ENCODE measurements around the gene RHBDD1. TPM values are rescaled to one million over a fixed set of nuclear protein-coding genes. Genes with fewer than 3 reads are reported as not detected.

RHBDD1 gene
- total and polyA plus RNA-seq, 3 experiments from 2014 or later = 19.2 to 35.7 (median 32.8) TPM

DNA sequence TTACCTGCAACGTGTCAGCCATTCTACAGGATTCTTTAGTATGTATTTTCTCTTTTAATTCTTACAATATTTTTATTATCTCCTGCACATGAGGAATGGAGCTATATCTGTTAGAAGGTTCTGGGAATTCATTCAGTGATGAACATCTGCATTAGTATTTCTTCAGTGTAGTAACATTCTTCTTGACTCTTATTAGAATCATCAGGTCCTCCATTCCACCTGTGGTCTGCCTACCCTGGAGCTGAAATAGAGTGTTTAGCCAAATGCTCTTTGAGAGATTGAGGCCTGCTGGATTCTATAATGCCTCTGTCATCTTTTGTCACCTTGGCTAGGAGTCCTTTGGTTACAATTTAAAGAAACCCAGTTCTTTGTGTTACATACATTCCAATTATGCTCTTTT lies 54.4 kb downstream of the RHBDD1 start:
- H3K27me3 ChIP-seq (ENCODE audit: insufficient read depth, low read length, poor library complexity, severe bottlenecking) = no peaks in the 10 kb centered on the region
- no peak overlapping the region for H3K4me3 ChIP-seq (ENCODE audit: low read length)
- ChIA-PET POLR2A (no interaction called here), CTCF (no interaction called here)
- peaks cover 0 to 24% (median 15%) of the 10 kb centered on the region in 3 donors for H3K36me3 Mint-ChIP-seq
- no peak overlapping the region for H3K27ac ChIP-seq (ENCODE audit: low read depth, low read length)
- no peak overlapping the region for H3K27ac Mint-ChIP-seq
- no peaks in the 10 kb centered on the region for H3K9me3 ChIP-seq (ENCODE audit: low read length)
- no peaks in the 10 kb centered on the region for H3K4me1 ChIP-seq (ENCODE audit: insufficient read depth, low read length)
- no peaks in the 10 kb centered on the region for H3K27me3 Mint-ChIP-seq
- H3K4me1 Mint-ChIP-seq = no peaks in the 10 kb centered on the region
- H3K9me3 Mint-ChIP-seq = no peaks in the 10 kb centered on the region
- H3K36me3 ChIP-seq (ENCODE audit: insufficient read depth, low read length) = no peaks in the 10 kb centered on the region
- no peak overlapping the region for H3K4me3 Mint-ChIP-seq
- DNase-seq = no peak

DNA sequence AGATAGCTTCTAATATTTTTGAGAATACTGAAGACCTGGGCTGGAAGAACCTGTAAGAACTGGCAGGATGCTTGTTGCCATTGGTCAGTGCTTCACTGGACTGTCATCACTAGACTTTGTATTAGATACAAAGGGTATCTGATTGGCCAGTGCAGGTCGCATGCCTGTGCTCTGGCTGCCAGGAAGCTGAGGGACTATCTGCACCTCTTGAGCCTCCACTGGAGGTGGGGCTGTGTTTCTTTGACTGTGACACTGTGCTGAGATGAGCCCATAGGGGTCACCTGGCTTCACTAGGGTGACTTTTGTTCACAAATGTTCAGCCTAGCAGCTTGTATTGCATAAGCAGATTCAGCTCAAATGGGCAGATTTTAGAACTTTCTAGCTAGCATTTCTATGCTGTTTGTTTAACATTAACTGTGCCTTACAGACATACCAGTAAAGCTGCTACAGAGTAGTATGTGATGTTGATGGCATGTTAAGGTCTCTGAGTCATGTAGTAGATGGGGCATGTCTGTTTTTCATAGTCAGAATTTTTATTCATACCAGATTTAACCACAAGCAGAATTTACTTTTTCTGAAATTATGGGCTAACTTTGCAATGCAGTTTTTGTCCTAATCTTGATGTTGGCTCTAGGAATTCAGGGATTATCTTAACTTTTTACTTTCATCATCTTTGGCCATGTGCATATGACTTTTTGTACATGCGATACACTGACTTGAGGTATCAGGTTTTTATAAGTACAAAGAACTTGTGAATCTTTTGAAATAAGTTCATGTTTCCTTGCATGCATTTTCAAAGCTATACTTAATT lies 56.1 kb downstream of the RHBDD1 start:
- H3K27ac ChIP-seq (ENCODE audit: low read depth, low read length) = no peak overlapping the region
- CTCF ChIA-PET = no interaction called here
- POLR2A ChIA-PET = no interaction called here
- Mint-ChIP-seq H3K27ac (no peak overlapping the region), H3K36me3 (peaks cover 7 to 33% (median 22%) of the 10 kb centered on the region in 3 donors), H3K9me3 (no peaks in the 10 kb centered on the region), H3K4me3 (no peak overlapping the region), H3K27me3 (no peaks in the 10 kb centered on the region), H3K4me1 (no peaks in the 10 kb centered on the region)
- peaks cover 7% of the 10 kb centered on the region for H3K36me3 ChIP-seq (ENCODE audit: insufficient read depth, low read length)
- DNase-seq = no peak
- H3K9me3 ChIP-seq (ENCODE audit: low read length) = no peaks in the 10 kb centered on the region
- no peaks in the 10 kb centered on the region for H3K4me1 ChIP-seq (ENCODE audit: insufficient read depth, low read length)
- no peak overlapping the region for H3K4me3 ChIP-seq (ENCODE audit: low read length)
- no peaks in the 10 kb centered on the region for H3K27me3 ChIP-seq (ENCODE audit: insufficient read depth, low read length, poor library complexity, severe bottlenecking)

DNA sequence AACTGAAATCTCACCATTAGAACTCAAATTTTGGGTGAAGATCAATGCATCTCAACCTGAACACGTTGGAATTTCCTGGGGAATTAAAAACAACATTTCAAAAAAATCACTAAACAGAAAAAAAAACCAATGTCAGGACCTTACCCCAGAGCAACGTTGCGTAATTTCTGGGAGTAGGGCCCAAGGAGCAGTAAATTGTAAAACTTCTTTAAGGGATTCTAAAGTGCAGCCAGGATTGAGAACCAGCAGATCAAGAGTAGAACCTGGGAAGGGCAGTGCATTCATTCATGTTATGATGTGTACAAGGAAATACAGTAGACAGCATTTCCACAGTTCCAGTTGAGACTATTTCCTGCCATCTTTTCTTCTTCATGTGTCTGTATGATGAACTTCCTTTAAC lies 56.9 kb downstream of the RHBDD1 start:
- Mint-ChIP-seq H3K27me3 (no peaks in the 10 kb centered on the region), H3K27ac (no peak overlapping the region), H3K9me3 (no peaks in the 10 kb centered on the region), H3K36me3 (peaks cover 11 to 37% (median 26%) of the 10 kb centered on the region in 3 donors), H3K4me3 (no peak overlapping the region), H3K4me1 (no peaks in the 10 kb centered on the region)
- CTCF ChIA-PET = no interaction called here
- H3K4me3 ChIP-seq (ENCODE audit: low read length) = no peak overlapping the region
- POLR2A ChIA-PET = no interaction called here
- H3K36me3 ChIP-seq (ENCODE audit: insufficient read depth, low read length) = peaks cover 7% of the 10 kb centered on the region
- H3K27ac ChIP-seq (ENCODE audit: low read depth, low read length) = no peak overlapping the region
- DNase-seq = no peak
- H3K9me3 ChIP-seq (ENCODE audit: low read length) = no peaks in the 10 kb centered on the region
- no peaks in the 10 kb centered on the region for H3K27me3 ChIP-seq (ENCODE audit: insufficient read depth, low read length, poor library complexity, severe bottlenecking)
- H3K4me1 ChIP-seq (ENCODE audit: insufficient read depth, low read length) = no peaks in the 10 kb centered on the region

DNA sequence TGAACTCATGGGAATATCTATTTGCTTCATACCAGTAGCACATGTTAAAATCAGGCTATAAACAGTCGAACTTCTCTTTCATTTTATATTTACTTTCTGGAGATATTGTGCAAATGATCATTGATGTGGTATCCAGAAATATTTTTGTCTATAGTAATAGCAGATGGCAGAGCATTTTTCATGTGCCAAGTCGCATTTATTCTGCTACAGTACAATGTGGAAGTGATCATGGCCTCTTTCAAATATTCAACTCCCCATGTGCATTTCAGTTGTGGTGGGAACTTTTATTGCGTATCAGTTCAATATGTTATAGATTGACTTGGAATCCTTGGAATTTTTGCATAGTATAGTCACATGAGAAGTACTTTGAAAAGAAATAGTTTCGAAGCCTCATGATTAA lies 57.4 kb downstream of the RHBDD1 start:
- Histone ChIP-seq H3K4me1 (ENCODE audit: insufficient read depth, low read length) (no peaks in the 10 kb centered on the region), H3K36me3 (ENCODE audit: insufficient read depth, low read length) (peaks cover 7% of the 10 kb centered on the region), H3K9me3 (ENCODE audit: low read length) (no peaks in the 10 kb centered on the region), H3K27ac (ENCODE audit: low read depth, low read length) (no peak overlapping the region), H3K4me3 (ENCODE audit: low read length) (no peak overlapping the region), H3K27me3 (ENCODE audit: insufficient read depth, low read length, poor library complexity, severe bottlenecking) (no peaks in the 10 kb centered on the region)
- Mint-ChIP-seq H3K27me3 (no peaks in the 10 kb centered on the region), H3K27ac (no peak overlapping the region), H3K4me3 (no peak overlapping the region), H3K36me3 (peaks cover 11 to 35% (median 24%) of the 10 kb centered on the region in 3 donors), H3K9me3 (no peaks in the 10 kb centered on the region), H3K4me1 (no peaks in the 10 kb centered on the region)
- ChIA-PET POLR2A (no interaction called here), CTCF (no interaction called here)
- DNase-seq = no peak

DNA sequence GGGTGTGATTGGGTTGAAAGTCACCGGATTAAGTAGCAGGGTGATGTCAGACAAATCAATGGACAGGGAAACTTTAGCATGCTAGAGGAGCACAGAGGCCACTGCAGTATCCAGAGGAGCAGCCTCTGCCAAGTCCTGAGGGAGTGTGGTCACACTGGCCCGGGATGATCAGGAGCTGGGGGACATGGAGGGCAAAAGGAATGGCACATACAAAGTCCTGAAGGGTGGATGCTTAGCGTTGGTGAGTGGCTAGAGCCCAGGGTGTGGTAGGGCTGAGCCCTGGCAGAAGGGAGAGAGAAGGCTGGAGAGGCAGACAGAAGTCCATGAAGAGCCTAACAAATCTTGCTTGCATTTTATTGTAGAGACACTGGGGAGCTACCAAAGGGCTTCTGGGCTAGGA lies 58.9 kb downstream of the RHBDD1 start:
- no peak overlapping the region for H3K4me3 ChIP-seq (ENCODE audit: low read length)
- Mint-ChIP-seq H3K4me1 (no peaks in the 10 kb centered on the region), H3K9me3 (no peaks in the 10 kb centered on the region), H3K4me3 (no peak overlapping the region), H3K27ac (no peak overlapping the region), H3K36me3 (peaks cover 11 to 33% (median 21%) of the 10 kb centered on the region in 3 donors), H3K27me3 (no peaks in the 10 kb centered on the region)
- no peaks in the 10 kb centered on the region for H3K9me3 ChIP-seq (ENCODE audit: low read length)
- POLR2A ChIA-PET = no interaction called here
- CTCF ChIA-PET = no interaction called here
- no peak for DNase-seq
- H3K27ac ChIP-seq (ENCODE audit: low read depth, low read length) = no peak overlapping the region
- H3K4me1 ChIP-seq (ENCODE audit: insufficient read depth, low read length) = no peaks in the 10 kb centered on the region
- no peaks in the 10 kb centered on the region for H3K27me3 ChIP-seq (ENCODE audit: insufficient read depth, low read length, poor library complexity, severe bottlenecking)
- peaks cover 7% of the 10 kb centered on the region for H3K36me3 ChIP-seq (ENCODE audit: insufficient read depth, low read length)

DNA sequence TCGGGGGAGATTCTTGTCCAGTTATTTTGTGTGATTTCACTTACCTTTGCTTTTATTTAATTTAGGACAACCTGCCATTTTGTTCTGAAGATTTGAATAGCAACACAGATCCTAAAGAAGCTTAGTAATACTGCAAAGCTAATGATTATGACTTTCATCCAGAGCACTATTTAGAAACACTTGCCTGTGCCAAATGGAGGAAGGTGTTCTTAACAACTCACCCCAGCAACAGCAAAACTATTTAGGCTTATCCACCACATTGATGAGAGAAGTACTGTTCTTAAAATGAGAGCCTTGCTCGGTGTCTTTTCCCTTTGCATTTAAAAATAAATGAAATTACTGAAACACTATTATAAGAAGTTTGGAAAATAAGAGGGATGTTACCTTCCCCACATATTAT lies 59.7 kb downstream of the RHBDD1 start:
- H3K27me3 ChIP-seq (ENCODE audit: insufficient read depth, low read length, poor library complexity, severe bottlenecking) = no peaks in the 10 kb centered on the region
- CTCF ChIA-PET = no interaction called here

DNA sequence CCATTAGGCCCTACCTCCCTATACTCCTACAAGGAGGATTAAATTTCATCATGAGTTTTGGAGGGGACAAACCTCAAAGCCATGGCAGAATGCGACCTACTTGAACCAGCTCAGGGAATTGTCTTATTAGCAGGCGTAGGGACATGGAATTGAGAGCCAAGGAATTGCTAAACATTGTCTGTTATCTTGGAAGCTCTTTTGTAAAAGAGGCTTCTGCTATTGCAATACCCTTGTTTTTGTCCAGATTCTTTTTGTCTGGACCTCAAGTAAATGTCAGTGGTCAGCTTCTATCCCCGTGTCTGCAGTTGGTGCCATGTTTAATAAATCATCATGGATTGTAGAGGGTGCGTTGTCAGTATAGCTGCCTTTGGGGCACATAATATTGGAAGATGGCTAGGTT lies 62.3 kb downstream of the RHBDD1 start:
- H3K27me3 Mint-ChIP-seq = no peaks in the 10 kb centered on the region
- Histone ChIP-seq H3K27me3 (ENCODE audit: insufficient read depth, low read length, poor library complexity, severe bottlenecking) (no peaks in the 10 kb centered on the region), H3K36me3 (ENCODE audit: insufficient read depth, low read length) (peaks cover 7% of the 10 kb centered on the region), H3K27ac (ENCODE audit: low read depth, low read length) (no peak overlapping the region), H3K9me3 (ENCODE audit: low read length) (no peaks in the 10 kb centered on the region), H3K4me3 (ENCODE audit: low read length) (no peak overlapping the region), H3K4me1 (ENCODE audit: insufficient read depth, low read length) (no peaks in the 10 kb centered on the region)
- H3K4me1 Mint-ChIP-seq = peaks cover 1 to 18% (median 12%) of the 10 kb centered on the region in 3 donors
- DNase-seq = no peak
- ChIA-PET CTCF (no interaction called here), POLR2A (no interaction called here)
- H3K36me3 Mint-ChIP-seq = peaks cover 11 to 26% (median 19%) of the 10 kb centered on the region in 3 donors
- no peak overlapping the region for H3K4me3 Mint-ChIP-seq
- no peaks in the 10 kb centered on the region for H3K9me3 Mint-ChIP-seq
- no peak overlapping the region for H3K27ac Mint-ChIP-seq

More for the DNA sequence above, 59.7 kb downstream of the RHBDD1 start:
- H3K4me3 Mint-ChIP-seq = no peak overlapping the region
- Histone ChIP-seq H3K9me3 (ENCODE audit: low read length) (no peaks in the 10 kb centered on the region), H3K36me3 (ENCODE audit: insufficient read depth, low read length) (peaks cover 7% of the 10 kb centered on the region), H3K4me3 (ENCODE audit: low read length) (no peak overlapping the region), H3K4me1 (ENCODE audit: insufficient read depth, low read length) (no peaks in the 10 kb centered on the region), H3K27ac (ENCODE audit: low read depth, low read length) (no peak overlapping the region)
- H3K27ac Mint-ChIP-seq = no peak overlapping the region
- POLR2A ChIA-PET = no interaction called here
- H3K36me3 Mint-ChIP-seq = peaks cover 11 to 32% (median 21%) of the 10 kb centered on the region in 3 donors
- no peaks in the 10 kb centered on the region for H3K9me3 Mint-ChIP-seq
- H3K27me3 Mint-ChIP-seq = no peaks in the 10 kb centered on the region
- no peak for DNase-seq
- no peaks in the 10 kb centered on the region for H3K4me1 Mint-ChIP-seq

DNA sequence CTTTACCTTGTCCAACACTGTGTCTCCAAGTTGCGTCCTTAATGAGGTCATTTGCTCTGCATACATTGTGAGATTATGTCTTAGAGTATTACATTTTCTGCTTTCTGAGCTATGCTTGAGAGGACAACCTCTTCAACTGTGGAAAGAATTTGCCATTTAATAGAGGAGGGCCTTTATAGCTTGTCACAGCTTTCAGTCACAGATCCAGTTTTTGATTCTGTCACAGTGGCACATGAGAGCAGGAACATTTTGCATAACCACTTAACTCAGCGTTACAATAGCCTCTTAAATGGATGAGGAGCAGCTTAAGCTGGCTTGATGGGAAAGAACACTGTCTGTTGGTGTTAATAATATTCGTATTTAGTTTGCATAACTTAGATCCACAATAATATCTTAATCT lies 63.0 kb downstream of the RHBDD1 start:
- ChIA-PET CTCF (no interaction called here), POLR2A (no interaction called here)
- H3K27ac ChIP-seq (ENCODE audit: low read depth, low read length) = no peak overlapping the region
- no peaks in the 10 kb centered on the region for H3K9me3 Mint-ChIP-seq
- peaks cover 7% of the 10 kb centered on the region for H3K36me3 ChIP-seq (ENCODE audit: insufficient read depth, low read length)
- no peak overlapping the region for H3K4me3 ChIP-seq (ENCODE audit: low read length)
- H3K4me1 Mint-ChIP-seq = peaks cover 1 to 22% (median 12%) of the 10 kb centered on the region in 3 donors
- no peak for DNase-seq
- no peaks in the 10 kb centered on the region for H3K4me1 ChIP-seq (ENCODE audit: insufficient read depth, low read length)
- no peak overlapping the region for H3K27ac Mint-ChIP-seq
- H3K4me3 Mint-ChIP-seq = no peak overlapping the region
- H3K27me3 ChIP-seq (ENCODE audit: insufficient read depth, low read length, poor library complexity, severe bottlenecking) = no peaks in the 10 kb centered on the region
- H3K9me3 ChIP-seq (ENCODE audit: low read length) = no peaks in the 10 kb centered on the region
- peaks cover 11 to 28% (median 19%) of the 10 kb centered on the region in 3 donors for H3K36me3 Mint-ChIP-seq
- no peaks in the 10 kb centered on the region for H3K27me3 Mint-ChIP-seq

Measured in CD8-positive, alpha-beta memory T cell (primary cell).